Measurements from ENCODE around the gene TMEM263.

DNA sequence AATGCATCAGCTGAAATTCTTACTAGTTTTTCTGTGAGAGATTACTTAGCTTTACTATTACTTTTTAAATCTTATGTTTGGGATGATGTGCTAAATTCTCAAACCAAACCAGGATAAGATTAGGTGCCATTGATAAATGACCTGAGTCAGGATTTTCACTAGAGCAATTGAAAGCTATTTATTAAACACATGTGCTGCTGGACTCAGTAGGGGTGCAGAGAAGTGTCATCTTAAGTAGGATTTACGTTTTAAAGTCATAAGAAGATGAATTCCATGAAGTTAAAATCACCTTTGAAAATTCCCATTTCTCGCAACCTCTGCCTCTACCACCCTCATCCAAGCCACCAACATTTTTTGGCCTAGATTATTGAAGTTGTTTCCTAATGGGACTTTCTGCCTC is 8.8 kb downstream of the TMEM263 start:
- TF ChIP-seq, protein P1, sequence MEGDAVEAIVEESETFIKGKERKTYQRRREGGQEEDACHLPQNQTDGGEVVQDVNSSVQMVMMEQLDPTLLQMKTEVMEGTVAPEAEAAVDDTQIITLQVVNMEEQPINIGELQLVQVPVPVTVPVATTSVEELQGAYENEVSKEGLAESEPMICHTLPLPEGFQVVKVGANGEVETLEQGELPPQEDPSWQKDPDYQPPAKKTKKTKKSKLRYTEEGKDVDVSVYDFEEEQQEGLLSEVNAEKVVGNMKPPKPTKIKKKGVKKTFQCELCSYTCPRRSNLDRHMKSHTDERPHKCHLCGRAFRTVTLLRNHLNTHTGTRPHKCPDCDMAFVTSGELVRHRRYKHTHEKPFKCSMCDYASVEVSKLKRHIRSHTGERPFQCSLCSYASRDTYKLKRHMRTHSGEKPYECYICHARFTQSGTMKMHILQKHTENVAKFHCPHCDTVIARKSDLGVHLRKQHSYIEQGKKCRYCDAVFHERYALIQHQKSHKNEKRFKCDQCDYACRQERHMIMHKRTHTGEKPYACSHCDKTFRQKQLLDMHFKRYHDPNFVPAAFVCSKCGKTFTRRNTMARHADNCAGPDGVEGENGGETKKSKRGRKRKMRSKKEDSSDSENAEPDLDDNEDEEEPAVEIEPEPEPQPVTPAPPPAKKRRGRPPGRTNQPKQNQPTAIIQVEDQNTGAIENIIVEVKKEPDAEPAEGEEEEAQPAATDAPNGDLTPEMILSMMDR (IDR thresholded peaks at IDR 0.05; ENCODE audit: poor library complexity) = no peak
- no peak for TF ChIP-seq EZH2phosphoT487 (IDR thresholded peaks at IDR 0.05; ENCODE audit: low read depth, severe bottlenecking, unreplicated experiment)
